AG20443 (cell line): ENCODE measurements around the gene CHIC2.
A peak's percentile ranks its signal among the peaks of the same experiment; 100 is the strongest.

ENCODE experiments used
- DNase-seq: peaks from one replicate; pipeline ENCODE4 v3.0.0; 2012; ENCODE audit warnings: low spot score, mixed read lengths

The CHIC2 gene

DNA sequence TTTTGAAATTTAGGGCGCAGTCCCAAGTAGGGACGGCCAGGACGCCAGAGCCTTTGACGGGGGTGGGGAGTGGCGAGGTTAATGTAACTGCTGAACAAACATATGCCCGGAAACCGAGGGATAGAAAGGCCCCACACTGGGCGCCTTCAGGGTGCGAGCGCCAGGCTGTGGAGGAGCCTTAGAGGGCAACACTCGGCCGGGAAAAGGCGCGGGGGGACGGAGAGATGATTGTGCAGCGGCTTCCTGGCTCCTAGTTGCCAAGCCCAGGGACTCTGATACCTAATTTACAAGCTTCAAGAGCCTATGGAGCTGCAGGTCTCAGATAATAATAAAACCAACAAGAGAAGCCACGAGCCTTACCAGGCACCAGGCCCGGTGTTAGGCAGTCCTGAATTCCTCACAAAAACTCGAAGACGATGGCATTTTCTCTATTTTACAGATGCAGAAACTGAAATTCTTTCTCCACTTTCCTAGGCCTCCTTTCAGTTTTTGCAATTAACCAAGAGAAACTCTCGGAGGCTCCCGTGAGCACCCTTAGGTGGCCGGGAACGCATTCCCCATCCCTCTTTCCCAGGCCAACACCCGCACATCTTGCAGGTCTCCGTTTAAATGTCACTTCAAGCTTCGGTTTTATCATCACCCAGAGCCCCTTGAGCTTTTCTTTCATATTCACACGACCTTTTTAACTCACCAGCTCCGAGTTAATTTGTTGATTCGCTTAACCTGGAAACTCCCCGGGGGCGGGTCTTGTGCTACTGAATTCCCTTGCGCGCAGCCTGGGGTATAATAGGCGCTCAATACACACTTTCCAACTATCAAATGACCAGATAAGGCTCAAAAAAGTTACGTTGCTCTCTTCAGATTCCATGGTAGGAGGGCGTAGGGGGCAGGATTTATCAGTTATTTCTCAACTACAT, 29.2 kb upstream of the CHIC2 start:
- DNase-seq = no peak

- no peak for DNase-seq
These were observed 28.3 kb upstream of the CHIC2 start for GRCh38 chr4:54092405-54093323.

- DNase-seq = peak; percentile 94
These were observed 27.4 kb upstream of the CHIC2 start for GRCh38 chr4:54091637-54092404.

DNA sequence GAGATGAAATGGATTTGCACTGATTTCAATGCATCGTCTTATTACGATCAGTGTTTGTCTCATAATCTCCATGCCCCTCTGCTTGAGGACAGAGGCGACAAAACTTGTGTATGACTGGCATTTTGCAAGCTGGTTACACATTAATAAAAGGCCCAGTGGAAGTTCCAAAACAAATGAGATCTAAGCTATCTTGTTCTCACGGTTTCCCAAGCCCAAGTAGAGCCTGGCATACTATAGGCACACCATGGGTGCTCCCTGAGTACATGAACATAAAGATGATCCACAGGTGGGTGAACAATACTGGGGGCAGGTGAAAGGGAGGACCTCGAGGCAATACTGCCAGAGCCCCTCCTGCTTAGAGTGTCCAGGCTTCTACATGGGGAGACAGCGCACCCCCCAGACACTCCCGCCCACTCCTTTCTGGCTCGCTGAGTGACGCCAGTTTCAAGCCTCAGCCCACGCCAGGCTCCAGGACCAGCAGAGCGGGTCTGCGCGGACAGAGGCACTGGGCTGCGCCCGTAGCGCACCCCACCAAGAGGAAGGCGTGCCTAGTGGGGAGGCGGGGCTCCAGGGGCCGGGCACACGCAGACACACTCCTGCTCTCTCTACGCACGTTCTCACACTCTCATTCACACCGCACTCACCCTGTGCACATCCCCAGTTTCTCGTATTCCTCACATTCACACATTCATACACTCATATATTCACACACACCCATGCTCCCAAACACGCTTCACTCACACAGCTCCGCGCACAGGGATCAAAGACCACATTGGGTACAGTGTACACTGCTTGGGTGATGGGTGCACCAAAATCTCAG, 26.6 kb upstream of the CHIC2 start:
- peak; percentile 77 for DNase-seq

DNA sequence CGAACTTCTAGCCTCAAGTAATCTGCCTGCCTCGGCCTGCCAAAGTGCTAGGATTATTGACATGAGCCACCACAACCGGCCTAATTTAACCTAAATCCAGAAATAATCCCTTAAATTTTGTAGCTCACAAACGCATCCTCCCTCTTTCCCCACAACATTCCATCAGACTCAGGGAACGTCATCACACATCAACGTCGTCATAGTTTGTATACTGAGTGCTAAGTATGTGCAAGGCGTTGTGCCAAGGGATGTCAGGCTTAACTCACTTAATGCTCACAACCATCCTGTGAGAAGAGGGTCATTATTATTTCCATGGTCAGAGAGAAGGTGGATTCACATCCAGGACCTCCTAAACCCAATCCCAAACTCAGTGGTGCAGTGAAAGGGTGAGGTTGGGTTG, 26.0 kb upstream of the CHIC2 start:
- no peak for DNase-seq

- no peak for DNase-seq
These were observed 25.5 kb upstream of the CHIC2 start for GRCh38 chr4:54089875-54090274.

GRCh38 chr4:54085284-54085683, 20.9 kb upstream of the CHIC2 start:
- DNase-seq = peak; percentile 82

DNA sequence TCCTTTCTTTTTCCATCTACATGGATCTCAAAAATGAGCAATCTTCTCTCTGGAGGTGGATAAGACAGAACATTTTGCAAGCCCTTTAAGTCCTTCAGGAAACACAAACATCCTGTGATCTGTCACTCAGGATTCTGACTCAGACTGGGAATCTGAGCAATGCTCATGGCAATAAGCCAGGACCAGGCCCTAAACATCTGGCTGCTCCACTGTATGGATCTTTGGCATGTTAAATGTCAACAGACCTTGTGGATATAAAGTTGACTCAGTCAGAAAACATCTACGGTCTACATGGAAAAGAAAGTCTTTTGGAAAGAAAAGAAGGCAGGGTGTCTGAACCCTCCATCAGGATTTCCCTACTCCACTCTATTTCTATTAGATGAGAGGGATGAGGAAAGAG, 17.8 kb upstream of the CHIC2 start:
- peak; percentile 83 for DNase-seq

DNA sequence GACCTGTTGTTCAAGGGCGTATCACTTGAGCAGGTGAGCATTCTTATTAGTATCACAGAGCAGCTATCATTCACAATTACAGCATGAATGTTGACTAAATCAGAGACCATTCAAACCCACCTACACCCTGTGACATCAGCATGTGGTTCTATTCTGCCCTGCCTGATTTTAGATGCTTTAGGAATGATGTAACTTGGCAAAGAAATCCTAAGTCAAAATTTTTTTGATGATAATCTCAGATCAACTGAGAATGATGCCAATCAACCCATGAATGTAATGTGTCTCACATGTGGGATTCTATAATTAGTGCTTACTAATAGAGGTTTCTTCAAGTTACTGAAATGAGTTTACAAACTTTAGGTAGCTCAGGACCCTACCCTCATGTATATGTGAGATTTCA, 13.4 kb upstream of the CHIC2 start:
- no peak for DNase-seq

- DNase-seq = no peak
These were observed 12.3 kb upstream of the CHIC2 start for GRCh38 chr4:54076673-54077072.

DNA sequence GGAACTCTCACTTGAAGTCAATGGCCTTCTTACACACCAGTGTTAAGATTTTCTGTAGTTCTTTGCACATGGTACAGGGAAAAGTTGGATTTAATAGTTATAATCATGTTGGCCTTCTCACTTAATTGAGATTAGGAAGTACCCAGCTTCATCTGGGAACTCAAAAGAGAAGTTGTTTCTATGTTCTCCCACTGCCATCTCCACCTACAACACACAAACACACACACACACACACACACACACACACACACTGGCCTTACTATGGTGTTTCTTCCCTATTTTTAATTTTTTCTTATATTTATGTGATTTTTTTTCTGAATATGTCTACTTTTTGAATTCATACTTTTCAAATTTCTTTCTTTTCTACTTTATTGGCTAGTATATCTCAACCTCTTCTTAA, 10.0 kb upstream of the CHIC2 start:
- DNase-seq = no peak

GRCh38 chr4:54073271-54073880, 9.0 kb upstream of the CHIC2 start:
- peak; percentile 36 for DNase-seq

DNA sequence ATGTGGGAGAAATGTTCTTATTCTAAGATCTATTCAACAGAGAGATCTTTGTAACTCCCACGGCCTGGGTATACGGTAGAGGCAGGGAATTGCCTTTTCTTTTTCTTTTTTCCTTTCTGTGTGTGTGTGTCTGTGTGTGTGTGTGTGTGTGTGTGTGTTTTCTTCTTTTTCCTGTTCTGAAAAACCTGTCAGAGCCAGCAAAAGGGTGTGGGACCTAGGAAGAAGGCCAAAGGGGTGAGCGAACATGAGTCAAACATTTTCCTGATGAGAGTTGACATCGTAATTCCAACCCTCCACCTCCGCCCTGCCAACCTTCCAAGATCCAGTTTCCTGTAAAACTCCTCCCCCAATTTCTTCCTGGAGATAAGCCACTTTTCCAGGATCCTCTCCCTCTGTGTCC, 2.8 kb upstream of the CHIC2 start:
- DNase-seq = peak; percentile 68

GRCh38 chr4:54066718-54067129, 2.3 kb upstream of the CHIC2 start:
- no peak for DNase-seq

- DNase-seq = no peak
These were observed 1.6 kb upstream of the CHIC2 start for GRCh38 chr4:54066088-54066415.

GRCh38 chr4:54065282-54066087, 1.1 kb upstream of the CHIC2 start:
- DNase-seq = peak; percentile 42

DNA sequence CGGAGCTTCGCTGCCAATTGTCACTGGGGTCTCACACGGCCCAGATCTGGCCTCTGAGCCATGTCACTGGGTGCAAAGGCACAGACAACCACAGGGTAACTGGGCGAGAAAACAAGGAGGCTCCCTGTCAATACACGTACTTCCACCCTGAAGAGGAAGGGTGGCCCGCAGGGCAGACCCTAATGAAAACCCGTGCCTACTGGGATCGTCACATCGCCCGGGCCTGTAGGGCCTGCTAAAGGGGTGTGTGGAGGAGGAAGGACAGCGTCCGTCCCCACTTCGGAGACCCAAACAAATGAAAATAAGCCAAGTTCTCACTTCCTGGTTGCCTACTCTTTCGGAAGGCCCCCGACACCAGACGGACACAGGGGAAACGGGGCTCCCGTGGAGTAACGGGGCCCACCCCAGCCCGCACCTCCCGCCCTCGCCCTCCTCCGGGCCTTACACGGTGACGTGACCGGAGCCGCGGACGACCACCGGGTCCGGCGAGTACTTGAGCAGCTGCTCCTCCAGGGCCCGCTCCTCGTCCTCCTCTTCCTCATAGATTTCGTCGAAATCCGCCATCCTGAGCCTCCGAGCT, 578 bp downstream of the CHIC2 start:
- peak; percentile 19 for DNase-seq

DNA sequence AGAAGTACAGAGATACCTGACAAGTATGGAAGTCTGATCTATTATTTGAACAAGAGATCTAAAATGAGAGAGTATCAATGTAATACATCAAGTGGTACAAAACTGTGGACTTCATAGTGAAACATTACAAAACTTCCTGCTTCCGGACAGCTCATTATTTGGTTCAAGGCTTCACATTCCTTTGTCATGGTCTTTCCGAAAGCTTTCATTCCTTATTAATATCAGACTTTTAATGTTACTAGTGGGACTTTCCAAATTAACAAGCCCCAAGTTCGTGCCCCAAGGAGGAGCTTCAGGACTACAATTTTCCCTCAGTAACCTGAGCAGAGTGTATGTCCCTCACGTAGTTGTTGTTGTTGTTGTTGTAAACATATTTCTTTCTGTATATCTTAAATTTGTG, 1.2 kb downstream of the CHIC2 start:
- peak; percentile 28 for DNase-seq

DNA sequence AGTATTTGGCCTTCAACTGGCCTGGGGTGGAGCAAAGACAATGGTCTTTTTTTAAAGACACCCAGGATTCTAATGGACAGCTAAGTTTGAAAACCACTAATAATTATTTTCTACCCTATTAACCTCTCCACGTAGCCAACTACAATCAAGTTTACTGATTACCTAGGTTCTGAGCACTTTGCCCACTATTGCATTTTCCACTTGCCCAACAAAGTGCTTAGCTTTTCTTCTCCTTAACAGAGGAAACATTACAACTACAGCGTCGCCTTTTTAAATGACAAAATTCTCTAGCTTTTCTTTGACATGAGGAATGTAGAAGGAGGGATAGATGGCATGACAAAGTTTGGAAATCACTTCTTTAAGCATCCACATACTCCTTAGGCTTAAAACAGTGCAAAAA, 2.0 kb downstream of the CHIC2 start:
- no peak for DNase-seq

GRCh38 chr4:54061873-54062272, 2.5 kb downstream of the CHIC2 start:
- DNase-seq = no peak
